ENCODE results near the gene SGSM1. TPM values are rescaled to one million over a fixed set of nuclear protein-coding genes. Genes with fewer than 3 reads are reported as not detected.

SGSM1 gene
- total and polyA plus RNA-seq, 10 of the 15 experiments (the other 5 are each of a cell fraction or from before 2014, with no cell fraction given), result not detected

DNA sequence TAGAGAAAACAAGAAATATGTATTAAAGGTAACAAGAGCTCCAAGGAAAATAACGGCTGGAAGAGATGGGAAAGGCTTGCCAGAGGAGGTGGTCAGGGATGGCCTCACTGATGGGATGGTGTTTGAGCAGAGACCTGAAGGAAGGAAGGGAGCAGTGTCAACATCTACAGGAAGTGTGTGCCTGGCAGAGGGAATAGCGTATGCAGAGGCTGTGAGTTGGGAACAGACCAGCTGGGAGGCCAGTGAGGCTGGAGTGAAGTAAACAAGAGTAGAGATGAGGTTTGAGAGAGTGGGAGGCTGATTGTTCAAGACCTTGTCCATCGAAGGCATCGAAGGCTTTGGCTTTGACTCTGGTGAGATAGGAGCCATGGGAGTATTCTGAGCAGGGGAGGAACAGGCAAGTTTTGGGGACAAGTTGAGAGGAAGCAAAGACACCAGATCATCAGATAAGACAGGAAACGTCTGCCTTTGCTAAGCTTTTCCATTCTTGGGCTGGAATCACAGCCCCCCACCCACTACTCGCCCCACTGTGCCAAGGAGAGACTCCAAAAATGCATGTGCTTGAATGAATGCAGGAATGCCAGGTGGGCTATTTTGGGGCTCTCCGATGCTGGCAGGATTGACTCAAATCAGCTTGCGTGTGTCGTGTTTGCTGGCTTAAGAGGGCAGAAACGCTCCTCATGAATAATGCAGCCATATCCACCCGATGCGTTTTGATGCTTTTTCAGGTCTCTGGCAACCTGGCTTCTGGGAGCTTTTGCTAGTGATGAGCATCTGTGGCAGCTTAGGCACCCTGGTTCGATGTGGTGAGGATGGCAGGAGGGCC is 7.2 kb downstream of the SGSM1 start:
- H4K20me1 ChIP-seq (ENCODE audit: control insufficient read depth, insufficient read depth), result no peaks in the 10 kb centered on the region
- BruUV-seq (replicated peaks), result no TSS peak
- no peak overlapping the region for H2AFZ ChIP-seq (ENCODE audit: control insufficient read depth, low read depth, low read length)
- no peaks in the 10 kb centered on the region; a peak in 1 of 4 replicates for H3K27me3 ChIP-seq (replicated peaks in 1 of 2; ENCODE audit: control insufficient read depth in 2 of 2, insufficient read depth in 2 of 2, low read length in 1 of 2)
- intact Hi-C loops (cut with micrococcal nuclease; ENCODE audit: unreplicated experiment), result no loop called here
- H3K9me3 ChIP-seq (replicated peaks; ENCODE audit: control insufficient read depth, insufficient read depth, low read length), result peaks cover 2% of the 10 kb centered on the region; the same call in 2 of the 3 replicates
- ATAC-seq, result no peak
- no peak for DNase-seq (ENCODE audit: low read depth, low spot score)
- FAIRE-seq, result no peak
- no peaks in the 10 kb centered on the region for H3K4me1 ChIP-seq (ENCODE audit: control insufficient read depth, insufficient read depth, low read length)
- no peak overlapping the region for H3K4me3 ChIP-seq
- H3K36me3 ChIP-seq (ENCODE audit: control insufficient read depth in 2 of 2, insufficient read depth in 2 of 2, low read length in 1 of 2), result no peaks in the 10 kb centered on the region
- ChIA-PET SMC1A (ENCODE audit: uncharacterized antibody, unreplicated experiment) (no interaction called here), CTCF (interaction anchor here (2.1 kb wide), 1 partner anchor 10 kb away, joined by 8 read pairs; no protein-coding TSS in a partner anchor), RAD21 (ENCODE audit: unreplicated experiment) (no interaction called here), POLR2A (no interaction called here)
- no peak overlapping the region for H3K27ac ChIP-seq (ENCODE audit: control insufficient read depth, insufficient read depth)
- no peak overlapping the region for H3K4me2 ChIP-seq (ENCODE audit: control insufficient read depth, insufficient read depth)
- WGBS (ENCODE audit: insufficient coverage, insufficient replicate concordance, low lambda C conversion rate, missing lambda C conversion rate), result 20% methylated on average over 13 of the region's 13 CpGs
- in situ Hi-C loops (cut with MboI), result no loop called here
- no peak overlapping the region for H3K9ac ChIP-seq (ENCODE audit: control insufficient read depth, insufficient read depth, low read length)
- no peaks in the 10 kb centered on the region for H3K79me2 ChIP-seq (ENCODE audit: control insufficient read depth, insufficient read depth, low read length)
- TF ChIP-seq ZNF622 (IDR thresholded peaks at IDR 0.05) (no peak), CBFB (IDR thresholded peaks at IDR 0.05; ENCODE audit: low read depth) (no peak), TBL1XR1 (IDR thresholded peaks at IDR 0.05; ENCODE audit: low read depth, low read length) (no peak), CHD1 (IDR thresholded peaks at IDR 0.05; ENCODE audit: low read depth, low read length) (no peak), ZSCAN29 (IDR thresholded peaks at IDR 0.05) (no peak), WRNIP1 (IDR thresholded peaks at IDR 0.05; ENCODE audit: borderline replicate concordance, low read depth, low read length) (no peak), NR2C2 (IDR thresholded peaks at IDR 0.05; ENCODE audit: borderline replicate concordance, control insufficient read depth, insufficient read length, low read depth) (no peak), NFIC (IDR thresholded peaks at IDR 0.05; ENCODE audit: low read depth, low read length) (no peak), ETV6 (conservative IDR thresholded peaks at IDR 0.05 in 1 of 2, IDR thresholded peaks at IDR 0.05 in 1 of 2; ENCODE audit: borderline replicate concordance in 1 of 2, low read depth in 1 of 2) (no peak), NRF1 (conservative IDR thresholded peaks at IDR 0.05; ENCODE audit: low read depth, low read length) (no peak), CREM (IDR thresholded peaks at IDR 0.05; ENCODE audit: low read depth) (no peak), TARDBP (IDR thresholded peaks at IDR 0.05; ENCODE audit: borderline replicate concordance) (no peak), HDAC6 (IDR thresholded peaks at IDR 0.05; ENCODE audit: unreplicated experiment) (no peak)
- TF ChIP-seq, protein P1, sequence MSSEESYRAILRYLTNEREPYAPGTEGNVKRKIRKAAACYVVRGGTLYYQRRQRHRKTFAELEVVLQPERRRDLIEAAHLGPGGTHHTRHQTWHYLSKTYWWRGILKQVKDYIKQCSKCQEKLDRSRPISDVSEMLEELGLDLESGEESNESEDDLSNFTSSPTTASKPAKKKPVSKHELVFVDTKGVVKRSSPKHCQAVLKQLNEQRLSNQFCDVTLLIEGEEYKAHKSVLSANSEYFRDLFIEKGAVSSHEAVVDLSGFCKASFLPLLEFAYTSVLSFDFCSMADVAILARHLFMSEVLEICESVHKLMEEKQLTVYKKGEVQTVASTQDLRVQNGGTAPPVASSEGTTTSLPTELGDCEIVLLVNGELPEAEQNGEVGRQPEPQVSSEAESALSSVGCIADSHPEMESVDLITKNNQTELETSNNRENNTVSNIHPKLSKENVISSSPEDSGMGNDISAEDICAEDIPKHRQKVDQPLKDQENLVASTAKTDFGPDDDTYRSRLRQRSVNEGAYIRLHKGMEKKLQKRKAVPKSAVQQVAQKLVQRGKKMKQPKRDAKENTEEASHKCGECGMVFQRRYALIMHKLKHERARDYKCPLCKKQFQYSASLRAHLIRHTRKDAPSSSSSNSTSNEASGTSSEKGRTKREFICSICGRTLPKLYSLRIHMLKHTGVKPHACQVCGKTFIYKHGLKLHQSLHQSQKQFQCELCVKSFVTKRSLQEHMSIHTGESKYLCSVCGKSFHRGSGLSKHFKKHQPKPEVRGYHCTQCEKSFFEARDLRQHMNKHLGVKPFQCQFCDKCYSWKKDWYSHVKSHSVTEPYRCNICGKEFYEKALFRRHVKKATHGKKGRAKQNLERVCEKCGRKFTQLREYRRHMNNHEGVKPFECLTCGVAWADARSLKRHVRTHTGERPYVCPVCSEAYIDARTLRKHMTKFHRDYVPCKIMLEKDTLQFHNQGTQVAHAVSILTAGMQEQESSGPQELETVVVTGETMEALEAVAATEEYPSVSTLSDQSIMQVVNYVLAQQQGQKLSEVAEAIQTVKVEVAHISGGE (CRISPR knock-in tag; IDR thresholded peaks at IDR 0.05), result no peak
- TF ChIP-seq, protein P2, sequence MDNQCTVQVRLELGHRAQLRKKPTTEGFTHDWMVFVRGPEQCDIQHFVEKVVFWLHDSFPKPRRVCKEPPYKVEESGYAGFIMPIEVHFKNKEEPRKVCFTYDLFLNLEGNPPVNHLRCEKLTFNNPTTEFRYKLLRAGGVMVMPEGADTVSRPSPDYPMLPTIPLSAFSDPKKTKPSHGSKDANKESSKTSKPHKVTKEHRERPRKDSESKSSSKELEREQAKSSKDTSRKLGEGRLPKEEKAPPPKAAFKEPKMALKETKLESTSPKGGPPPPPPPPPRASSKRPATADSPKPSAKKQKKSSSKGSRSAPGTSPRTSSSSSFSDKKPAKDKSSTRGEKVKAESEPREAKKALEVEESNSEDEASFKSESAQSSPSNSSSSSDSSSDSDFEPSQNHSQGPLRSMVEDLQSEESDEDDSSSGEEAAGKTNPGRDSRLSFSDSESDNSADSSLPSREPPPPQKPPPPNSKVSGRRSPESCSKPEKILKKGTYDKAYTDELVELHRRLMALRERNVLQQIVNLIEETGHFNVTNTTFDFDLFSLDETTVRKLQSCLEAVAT (IDR thresholded peaks at IDR 0.05), result no peak
- TF ChIP-seq, protein P3, sequence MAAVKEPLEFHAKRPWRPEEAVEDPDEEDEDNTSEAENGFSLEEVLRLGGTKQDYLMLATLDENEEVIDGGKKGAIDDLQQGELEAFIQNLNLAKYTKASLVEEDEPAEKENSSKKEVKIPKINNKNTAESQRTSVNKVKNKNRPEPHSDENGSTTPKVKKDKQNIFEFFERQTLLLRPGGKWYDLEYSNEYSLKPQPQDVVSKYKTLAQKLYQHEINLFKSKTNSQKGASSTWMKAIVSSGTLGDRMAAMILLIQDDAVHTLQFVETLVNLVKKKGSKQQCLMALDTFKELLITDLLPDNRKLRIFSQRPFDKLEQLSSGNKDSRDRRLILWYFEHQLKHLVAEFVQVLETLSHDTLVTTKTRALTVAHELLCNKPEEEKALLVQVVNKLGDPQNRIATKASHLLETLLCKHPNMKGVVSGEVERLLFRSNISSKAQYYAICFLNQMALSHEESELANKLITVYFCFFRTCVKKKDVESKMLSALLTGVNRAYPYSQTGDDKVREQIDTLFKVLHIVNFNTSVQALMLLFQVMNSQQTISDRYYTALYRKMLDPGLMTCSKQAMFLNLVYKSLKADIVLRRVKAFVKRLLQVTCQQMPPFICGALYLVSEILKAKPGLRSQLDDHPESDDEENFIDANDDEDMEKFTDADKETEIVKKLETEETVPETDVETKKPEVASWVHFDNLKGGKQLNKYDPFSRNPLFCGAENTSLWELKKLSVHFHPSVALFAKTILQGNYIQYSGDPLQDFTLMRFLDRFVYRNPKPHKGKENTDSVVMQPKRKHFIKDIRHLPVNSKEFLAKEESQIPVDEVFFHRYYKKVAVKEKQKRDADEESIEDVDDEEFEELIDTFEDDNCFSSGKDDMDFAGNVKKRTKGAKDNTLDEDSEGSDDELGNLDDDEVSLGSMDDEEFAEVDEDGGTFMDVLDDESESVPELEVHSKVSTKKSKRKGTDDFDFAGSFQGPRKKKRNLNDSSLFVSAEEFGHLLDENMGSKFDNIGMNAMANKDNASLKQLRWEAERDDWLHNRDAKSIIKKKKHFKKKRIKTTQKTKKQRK (IDR thresholded peaks at IDR 0.05; ENCODE audit: low read depth, low read length), result no peak

All from GM12878 (cell line).